Activated naive CD4-positive, alpha-beta T cell treated with Interleukin-2 at 50 U/mL for 16 hours (primary cell): ENCODE data around the gene TMEM62.
"Not testable (repeated sequence)": the region's sequence is repeated elsewhere in the genome, so short reads cannot be mapped to it uniquely, and the experiment has no call there.

Source experiments
- DNase-seq: peaks from one replicate; pipeline ENCODE4 v3.0.0-alpha.2; 2020

TMEM62 gene

GRCh38 chr15:43125100-43125661 lies 8.2 kb upstream of the TMEM62 start:
- DNase-seq = no peak

DNA sequence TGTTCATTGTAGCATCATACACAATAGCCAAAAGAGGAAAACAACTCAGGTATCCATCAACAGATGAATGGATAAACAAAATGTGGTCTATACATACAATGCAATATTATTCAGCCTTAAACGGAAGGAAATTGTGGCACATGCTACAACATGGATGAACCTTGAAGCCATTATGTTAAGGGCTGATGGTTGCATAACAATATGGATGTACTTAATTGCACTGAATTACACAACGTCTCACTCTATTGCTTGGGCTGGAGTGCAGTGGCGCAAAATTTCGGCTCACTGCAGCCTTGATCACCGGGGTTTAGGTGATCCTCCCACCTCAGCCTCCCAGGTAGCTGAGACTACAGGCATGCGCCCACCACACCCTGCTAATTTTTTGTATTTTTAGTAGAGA lies 7.0 kb upstream of the TMEM62 start:
- DNase-seq = no peak

- no peak for DNase-seq
Measured at GRCh38 chr15:43127752-43128151, 5.6 kb upstream of the TMEM62 start.

DNA sequence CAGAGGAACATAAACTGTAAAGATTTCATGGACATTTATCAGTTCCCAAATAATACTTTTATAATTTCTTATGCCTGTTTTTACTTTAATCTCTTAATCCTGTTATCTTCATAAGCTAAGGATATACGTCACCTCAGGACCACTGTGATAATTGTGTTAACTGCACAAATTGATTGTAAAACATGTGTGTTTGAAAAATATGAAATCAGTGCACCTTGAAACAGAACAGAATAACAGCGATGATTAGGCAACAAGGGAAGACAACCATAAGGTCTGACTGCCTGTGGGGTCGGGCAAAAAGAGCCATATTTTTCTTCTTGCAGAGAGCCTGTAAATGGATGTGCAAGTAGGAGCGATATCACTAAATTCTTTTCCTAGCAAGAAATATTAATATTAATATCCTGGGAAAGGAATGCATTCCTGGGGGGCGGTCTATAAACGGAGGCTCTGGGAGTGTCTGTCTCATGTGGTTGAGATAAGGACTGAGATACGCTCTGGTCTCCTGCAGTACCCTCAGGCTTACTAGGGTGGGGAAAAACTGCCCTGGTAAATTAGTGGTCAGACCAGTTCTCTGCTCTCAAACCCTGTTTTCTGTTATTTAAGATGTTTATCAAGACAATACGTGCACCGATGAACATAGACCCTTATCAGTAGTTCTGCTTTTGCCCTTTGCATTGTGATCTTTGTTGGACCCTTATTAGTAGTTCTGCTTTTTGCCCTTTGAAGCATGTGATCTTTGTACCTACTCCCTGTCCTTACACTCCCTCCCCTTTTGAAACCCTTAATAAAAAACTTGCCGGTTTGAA lies 5.0 kb upstream of the TMEM62 start:
- DNase-seq = not testable (repeated sequence)

- DNase-seq = no peak
Measured at GRCh38 chr15:43128980-43129335, 4.4 kb upstream of the TMEM62 start.

DNA sequence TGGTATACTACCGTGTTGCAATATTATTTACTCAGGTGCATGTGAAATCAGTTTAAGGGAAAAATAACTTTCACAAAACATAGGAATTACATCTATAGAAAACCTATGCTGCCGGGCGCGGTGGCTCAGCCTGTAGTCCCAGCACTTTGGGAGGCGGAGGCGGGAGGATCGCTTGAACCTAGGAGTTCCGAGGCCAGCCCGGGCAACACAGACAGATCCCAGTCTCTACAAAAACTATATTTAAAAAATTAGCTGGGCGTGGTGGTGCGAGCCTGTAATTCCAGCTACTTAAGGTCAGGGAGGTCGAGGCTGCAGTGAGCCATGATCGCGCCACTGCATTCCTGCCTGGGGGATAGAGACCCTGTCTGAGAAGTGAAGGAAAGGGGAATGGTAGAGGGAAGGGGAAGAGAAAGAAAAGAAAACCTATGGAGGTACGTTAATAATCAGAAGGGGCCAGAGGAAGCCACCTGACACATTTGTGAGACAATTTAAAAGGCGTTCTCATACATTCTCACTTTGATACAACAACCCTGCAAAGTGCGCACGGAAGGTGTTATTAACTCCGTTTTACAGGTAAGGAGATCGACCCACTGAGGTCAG lies 456 bp upstream of the TMEM62 start:
- no peak for DNase-seq

DNA sequence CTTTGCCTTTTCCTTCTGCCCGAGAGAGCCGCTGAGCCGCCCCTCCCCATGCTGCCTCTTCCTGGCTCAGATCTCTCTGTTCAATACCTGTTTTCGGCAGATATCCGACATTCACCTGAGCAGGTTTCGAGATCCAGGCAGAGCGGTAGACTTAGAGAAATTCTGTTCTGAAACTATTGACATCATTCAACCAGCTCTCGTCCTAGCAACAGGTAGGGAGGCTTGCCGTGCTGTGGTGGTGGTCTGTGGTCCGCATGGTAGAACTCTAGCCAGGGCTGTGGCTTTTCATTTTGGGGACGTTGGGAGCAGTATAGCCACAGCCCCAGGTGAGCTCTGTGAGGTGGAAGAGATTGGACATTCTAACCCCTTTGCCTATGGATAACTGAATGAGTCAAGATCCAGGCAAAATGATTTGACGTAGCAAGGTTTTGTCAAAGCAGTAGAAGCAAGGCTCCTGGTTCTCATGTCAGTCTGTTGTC lies 810 bp downstream of the TMEM62 start:
- peak; percentile 6 for DNase-seq

- no peak for DNase-seq
Measured at GRCh38 chr15:43135351-43135750, 2.0 kb downstream of the TMEM62 start.

DNA sequence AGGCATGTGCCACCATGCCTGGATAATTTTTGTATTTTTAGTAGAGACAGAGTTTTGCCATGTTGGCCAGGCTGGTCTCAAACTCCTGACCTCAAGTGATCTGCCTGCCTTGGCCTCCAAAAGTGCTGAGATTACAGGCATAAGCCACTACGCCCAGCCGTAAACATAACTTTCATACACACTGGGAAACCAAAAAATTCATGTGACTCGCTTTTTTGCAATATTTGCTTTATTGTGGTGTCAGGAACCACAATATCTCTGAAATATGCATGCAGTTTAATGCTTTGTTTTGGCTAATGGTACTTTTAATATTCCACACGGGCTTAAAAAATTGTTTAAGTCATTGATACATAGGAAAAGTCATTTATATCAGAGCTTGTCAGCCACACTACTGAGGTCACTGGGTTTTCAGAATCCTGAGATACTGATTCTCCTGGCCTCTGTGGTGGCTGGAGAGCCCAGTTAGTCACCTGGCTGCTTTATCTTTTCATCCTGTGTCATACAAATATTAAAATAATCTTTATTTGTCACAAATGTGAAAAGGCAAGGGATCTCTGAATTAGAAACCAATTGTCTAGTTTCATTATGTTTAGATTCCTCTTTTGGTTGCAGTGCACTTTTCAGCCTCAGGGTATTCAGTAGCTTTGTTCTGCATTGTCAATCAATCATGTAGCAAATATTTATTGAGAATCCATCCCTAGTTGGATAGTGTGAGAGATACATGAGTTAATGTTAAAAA lies 10.0 kb downstream of the TMEM62 start:
- no peak for DNase-seq

GRCh38 chr15:43144512-43144911 lies 11.1 kb downstream of the TMEM62 start:
- DNase-seq = no peak

GRCh38 chr15:43146184-43146583 lies 12.8 kb downstream of the TMEM62 start:
- no peak for DNase-seq

- DNase-seq = no peak
Measured at GRCh38 chr15:43150191-43150929, 17.0 kb downstream of the TMEM62 start.

DNA sequence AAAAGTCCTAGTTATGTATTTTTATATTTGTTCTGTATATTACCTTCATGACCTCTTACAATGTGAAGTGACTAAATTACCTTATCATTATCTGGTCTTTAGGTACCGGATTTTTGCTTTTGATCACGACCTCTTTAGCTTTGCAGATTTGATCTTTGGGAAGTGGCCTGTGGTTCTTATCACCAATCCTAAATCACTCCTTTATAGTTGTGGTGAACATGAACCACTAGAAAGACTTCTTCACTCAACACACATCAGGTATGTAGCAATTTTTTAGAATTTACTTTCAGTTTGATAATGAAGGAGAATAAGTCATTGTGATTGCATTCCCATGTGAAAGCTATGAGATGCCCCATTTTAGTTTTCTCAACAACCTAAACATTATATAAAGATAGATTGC lies 18.3 kb downstream of the TMEM62 start:
- no peak for DNase-seq

DNA sequence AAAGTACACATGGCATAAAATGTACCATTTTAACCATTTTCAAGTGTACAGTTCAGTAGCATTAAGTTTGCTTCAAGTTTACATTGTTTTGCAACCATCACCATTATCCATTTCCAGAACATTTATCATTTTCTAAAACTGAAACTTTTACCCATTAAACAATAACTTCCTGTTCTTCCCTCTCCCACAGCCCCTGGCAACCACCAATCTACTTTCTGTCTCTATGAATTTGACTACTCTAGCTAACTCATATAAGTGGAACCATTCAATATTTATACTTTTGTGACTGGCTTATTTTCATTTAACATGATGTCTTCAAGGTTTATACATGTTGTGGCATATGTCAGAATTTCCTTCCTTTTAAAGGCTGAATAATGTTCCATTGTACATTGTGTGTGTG lies 19.9 kb downstream of the TMEM62 start:
- DNase-seq = no peak

GRCh38 chr15:43165801-43166325 lies 32.5 kb downstream of the TMEM62 start:
- DNase-seq = no peak

DNA sequence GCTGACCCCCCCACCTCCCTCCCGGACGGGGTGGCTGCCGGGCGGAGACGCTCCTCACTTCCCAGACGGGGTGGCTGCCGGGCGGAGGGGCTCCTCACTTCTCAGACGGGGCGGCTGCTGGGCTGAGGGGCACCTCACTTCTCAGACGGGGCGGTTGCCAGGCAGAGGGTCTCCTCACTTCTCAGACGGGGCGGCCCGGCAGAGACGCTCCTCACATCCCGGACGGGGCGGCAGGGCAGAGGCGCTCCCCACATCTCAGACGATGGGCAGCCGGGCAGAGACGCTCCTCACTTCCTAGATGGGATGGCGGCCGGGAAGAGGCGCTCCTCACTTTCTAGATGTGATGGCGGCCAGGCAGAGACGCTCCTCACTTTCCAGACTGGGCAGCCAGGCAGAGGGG lies 33.9 kb downstream of the TMEM62 start:
- not testable (repeated sequence) for DNase-seq

DNA sequence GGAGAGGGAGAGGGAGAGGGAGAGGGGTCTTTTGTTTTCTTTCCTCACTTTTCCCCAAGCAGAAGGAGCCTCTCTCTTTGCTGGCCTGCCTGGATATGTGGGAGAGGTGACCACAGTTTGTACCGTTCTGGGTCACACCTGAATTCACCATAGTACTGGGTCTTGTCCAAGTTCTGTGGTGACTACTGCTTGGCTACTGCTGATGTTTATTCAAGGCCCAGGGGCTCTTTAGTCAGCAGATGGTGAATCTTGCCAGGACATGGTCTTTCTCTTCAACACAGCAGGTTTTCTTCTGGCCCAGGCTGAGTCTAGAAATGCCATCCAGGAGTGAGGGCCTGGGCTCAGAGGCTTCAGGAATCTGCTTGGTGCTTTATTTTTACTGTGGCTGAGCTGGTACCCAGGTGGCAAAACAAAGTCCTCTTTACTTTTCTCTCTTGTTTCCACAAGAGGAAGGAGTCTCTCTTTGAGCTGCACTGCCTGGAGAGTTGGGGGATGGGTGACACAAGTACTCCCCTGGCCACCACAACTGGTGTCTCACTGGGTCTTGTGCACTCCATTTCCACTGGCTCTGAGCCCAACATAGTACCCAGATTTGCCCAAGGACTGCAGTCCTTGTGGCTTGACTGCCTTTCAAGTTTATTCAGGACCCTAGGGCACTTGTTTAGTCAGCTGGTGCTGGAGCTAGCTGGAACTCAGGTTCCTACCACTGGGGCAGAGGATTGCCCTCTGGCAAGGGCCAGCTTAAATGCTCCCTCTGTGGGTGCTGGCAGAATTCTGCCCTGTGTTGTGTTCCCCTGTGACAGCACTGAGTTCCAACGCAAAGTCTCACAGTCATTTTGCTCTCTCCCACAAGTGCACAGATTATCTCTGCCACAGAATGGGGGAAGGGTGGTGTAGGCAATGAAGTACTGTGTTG lies 35.1 kb downstream of the TMEM62 start:
- DNase-seq = no peak

- DNase-seq = no peak
Measured at GRCh38 chr15:43169888-43170287, 36.5 kb downstream of the TMEM62 start.

GRCh38 chr15:43175656-43176309 lies 42.4 kb downstream of the TMEM62 start:
- not testable (repeated sequence) for DNase-seq

- not testable (repeated sequence) for DNase-seq
Measured at GRCh38 chr15:43177147-43177546, 43.8 kb downstream of the TMEM62 start.

DNA sequence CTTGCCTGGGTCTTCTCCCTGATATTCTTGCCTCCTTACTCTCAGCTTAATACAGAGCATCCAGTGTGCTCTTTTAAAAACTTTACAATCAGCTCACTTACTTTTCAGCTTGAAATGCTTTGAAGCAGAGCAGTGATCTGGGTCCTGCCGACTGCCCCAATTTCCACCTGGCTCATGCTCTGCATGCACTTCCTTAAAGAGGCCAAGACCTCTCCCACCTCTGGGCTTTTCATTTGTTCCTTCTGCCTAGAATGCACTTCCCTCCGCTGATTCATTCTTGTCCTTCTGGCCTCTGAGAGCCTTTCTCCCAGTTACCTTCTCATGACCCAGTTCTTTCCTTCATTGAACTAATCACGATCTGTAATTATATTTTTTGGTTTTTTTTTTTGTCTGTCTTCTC lies 49.9 kb downstream of the TMEM62 start:
- no peak for DNase-seq
